Lower leg skin (tissue), 3 donors: ENCODE results near the gene ZGRF1.
"Not testable (repeated sequence)": the region's sequence is repeated elsewhere in the genome, so short reads cannot be mapped to it uniquely, and the experiment has no call there.

ENCODE experiments used
- POLR2A ChIP-seq, 2 donors: fragments of 450-650 bp; IDR thresholded peaks; one replicate each; pipeline ENCODE4 v1.6.1; 2016 to 2017; ENCODE audit warnings: antibody characterized with exemption in 2 of 2, mild to moderate bottlenecking in 1 of 2, moderate library complexity in 1 of 2
- TF ChIP-seq, protein P1 (sequence below), 3 donors: fragments of 450-650 bp; IDR thresholded peaks; one replicate each; pipeline ENCODE4 v1.5.1; 2016; ENCODE audit warnings: antibody characterized with exemption in 3 of 3, mild to moderate bottlenecking in 3 of 3, moderate library complexity in 2 of 3

DNA sequence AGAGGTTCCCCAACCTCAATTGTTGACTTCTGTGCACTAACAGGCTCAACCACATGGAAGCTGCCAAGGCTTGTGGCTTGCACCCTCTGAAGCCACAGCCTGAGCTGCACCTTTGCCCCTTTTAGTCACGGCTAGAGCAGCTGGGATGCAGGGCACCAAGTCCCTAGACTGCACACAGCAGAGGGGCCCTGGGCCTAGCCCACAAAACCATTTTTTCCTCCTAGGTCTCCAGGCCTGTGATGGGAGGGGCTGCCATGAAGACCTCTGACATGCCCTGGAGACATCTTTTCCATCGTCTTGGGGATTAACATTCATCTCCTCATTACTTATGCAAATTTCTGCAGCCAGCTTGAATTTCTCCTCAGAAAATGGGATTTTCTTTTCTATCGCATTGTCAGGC, 145.9 kb downstream of the ZGRF1 start:
- TF ChIP-seq, protein P1, sequence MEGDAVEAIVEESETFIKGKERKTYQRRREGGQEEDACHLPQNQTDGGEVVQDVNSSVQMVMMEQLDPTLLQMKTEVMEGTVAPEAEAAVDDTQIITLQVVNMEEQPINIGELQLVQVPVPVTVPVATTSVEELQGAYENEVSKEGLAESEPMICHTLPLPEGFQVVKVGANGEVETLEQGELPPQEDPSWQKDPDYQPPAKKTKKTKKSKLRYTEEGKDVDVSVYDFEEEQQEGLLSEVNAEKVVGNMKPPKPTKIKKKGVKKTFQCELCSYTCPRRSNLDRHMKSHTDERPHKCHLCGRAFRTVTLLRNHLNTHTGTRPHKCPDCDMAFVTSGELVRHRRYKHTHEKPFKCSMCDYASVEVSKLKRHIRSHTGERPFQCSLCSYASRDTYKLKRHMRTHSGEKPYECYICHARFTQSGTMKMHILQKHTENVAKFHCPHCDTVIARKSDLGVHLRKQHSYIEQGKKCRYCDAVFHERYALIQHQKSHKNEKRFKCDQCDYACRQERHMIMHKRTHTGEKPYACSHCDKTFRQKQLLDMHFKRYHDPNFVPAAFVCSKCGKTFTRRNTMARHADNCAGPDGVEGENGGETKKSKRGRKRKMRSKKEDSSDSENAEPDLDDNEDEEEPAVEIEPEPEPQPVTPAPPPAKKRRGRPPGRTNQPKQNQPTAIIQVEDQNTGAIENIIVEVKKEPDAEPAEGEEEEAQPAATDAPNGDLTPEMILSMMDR (IDR thresholded peaks at IDR 0.05), result not testable (repeated sequence)
- not testable (repeated sequence) for TF ChIP-seq POLR2A (IDR thresholded peaks at IDR 0.05)
